ENCODE results near the gene CIROP. TPM values are rescaled to one million over a fixed set of nuclear protein-coding genes. Genes with fewer than 3 reads are reported as not detected.

CIROP gene
- total and polyA plus RNA-seq, 9 donors = not detected

DNA sequence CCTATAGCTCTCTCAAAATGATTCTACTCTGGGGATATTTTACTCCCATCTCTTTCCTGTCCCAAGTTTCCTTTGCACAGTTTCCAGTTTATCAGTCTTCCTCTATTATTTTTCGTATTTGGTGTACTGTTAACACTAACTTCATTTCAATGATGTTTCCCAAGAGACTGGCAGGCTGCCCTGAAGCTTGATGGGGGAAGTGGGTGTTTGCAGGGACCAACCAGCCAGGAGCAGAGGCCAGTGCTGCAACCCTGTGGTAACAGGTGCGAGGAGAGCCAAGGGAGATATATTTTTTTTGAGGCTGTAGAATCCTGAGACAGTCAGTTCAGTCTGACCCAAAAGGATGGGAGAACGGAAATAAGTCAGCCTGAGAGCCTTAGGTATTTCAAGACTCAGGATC, 26.1 kb upstream of the CIROP start:
- Histone ChIP-seq H3K4me1 (ENCODE audit: control insufficient read depth, insufficient read depth, low read length) (no peaks in the 10 kb centered on the region), H3K27me3 (ENCODE audit: control insufficient read depth, insufficient read depth, low read length) (no peaks in the 10 kb centered on the region), H3K9me3 (replicated peaks; ENCODE audit: control insufficient read depth, low read depth, low read length) (no peaks in the 10 kb centered on the region), H3K27ac (ENCODE audit: low read length) (no peak overlapping the region), H3K4me3 (ENCODE audit: low read length) (no peak overlapping the region), H3K36me3 (ENCODE audit: control insufficient read depth, insufficient read depth, low read length) (no peaks in the 10 kb centered on the region)
- DNase-seq = no peak
- 78% methylated on average over 1 of the region's 3 CpGs for WGBS (ENCODE audit: insufficient coverage)

DNA sequence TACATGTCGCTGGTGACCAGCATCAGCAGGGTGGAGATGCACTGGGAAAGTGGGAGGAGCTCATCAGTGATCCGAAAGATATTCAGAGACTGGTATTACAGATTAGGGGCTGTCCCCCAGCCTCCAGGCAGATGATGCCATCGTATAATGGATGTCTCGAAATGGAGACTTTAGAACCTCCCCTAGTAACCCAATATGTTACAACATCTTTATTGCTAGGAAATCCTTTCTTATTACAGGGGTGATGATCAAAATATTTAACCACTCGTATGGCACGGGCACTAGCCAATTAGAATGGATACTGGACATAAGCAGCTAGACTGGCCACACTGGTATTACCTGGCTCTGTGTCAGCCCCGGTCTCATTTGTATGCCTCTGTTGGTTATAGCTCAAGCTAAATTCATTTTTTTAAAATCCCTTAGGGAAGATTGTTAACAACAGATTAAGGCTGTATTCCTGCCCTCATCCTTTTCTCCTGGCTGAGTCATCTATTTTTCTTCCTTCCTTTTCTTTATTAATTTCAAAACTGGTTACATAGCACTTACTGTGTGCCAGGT, 25.0 kb upstream of the CIROP start:
- Histone ChIP-seq H3K36me3 (ENCODE audit: control insufficient read depth, insufficient read depth, low read length) (no peaks in the 10 kb centered on the region), H3K27me3 (ENCODE audit: control insufficient read depth, insufficient read depth, low read length) (no peaks in the 10 kb centered on the region), H3K4me1 (ENCODE audit: control insufficient read depth, insufficient read depth, low read length) (no peaks in the 10 kb centered on the region), H3K27ac (ENCODE audit: low read length) (no peak overlapping the region), H3K9me3 (replicated peaks; ENCODE audit: control insufficient read depth, low read depth, low read length) (no peaks in the 10 kb centered on the region), H3K4me3 (ENCODE audit: low read length) (no peak overlapping the region)
- WGBS (ENCODE audit: insufficient coverage) = 69% methylated on average over 2 of the region's 7 CpGs
- DNase-seq = no peak

DNA sequence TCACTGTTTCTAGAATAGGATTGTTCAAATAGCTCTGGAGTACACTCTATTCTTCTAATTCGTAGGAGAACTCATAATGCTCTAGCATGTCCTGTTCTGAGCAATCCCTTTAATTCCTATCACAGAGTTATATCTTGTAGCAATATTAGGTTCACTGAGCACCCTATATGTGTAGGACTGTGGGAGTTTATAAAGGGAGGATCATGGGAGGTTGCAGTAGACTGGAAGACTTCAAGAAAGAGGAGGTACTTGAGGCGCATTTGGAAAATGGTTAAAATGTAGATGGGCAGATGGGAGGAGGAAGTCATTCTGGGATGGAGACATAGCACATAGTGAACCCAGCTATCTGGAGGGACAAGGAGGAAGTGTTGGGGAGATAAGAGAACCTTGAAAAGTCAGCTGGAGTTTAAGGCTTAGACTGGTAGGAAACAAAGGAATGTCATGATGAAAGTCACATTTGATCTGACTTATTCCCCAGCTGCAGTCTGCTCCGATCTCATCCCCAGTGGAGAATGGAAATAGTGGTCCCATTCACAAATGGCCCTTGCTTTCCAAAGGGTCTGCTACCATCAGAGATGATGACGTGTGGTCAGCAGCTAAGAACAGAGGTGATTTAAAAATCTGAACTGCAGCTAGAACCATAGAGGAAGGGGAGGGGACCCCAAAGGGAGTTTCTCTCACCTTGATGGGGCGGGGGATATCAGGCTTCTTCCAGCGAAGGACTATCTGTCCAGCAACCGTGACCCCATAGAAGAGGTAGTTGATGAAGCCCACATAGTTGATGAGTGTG, 24.4 kb upstream of the CIROP start:
- WGBS (ENCODE audit: insufficient coverage) = 98% methylated on average over 4 of the region's 7 CpGs
- Histone ChIP-seq H3K4me3 (ENCODE audit: low read length) (no peak overlapping the region), H3K9me3 (replicated peaks; ENCODE audit: control insufficient read depth, low read depth, low read length) (no peaks in the 10 kb centered on the region), H3K36me3 (ENCODE audit: control insufficient read depth, insufficient read depth, low read length) (no peaks in the 10 kb centered on the region), H3K4me1 (ENCODE audit: control insufficient read depth, insufficient read depth, low read length) (no peaks in the 10 kb centered on the region), H3K27me3 (ENCODE audit: control insufficient read depth, insufficient read depth, low read length) (no peaks in the 10 kb centered on the region), H3K27ac (ENCODE audit: low read length) (no peak overlapping the region)
- no peak for DNase-seq

- H3K27me3 ChIP-seq (ENCODE audit: control insufficient read depth, insufficient read depth, low read length) = no peaks in the 10 kb centered on the region
- 100% methylated on average over 1 of the region's 3 CpGs for WGBS (ENCODE audit: insufficient coverage)
- no peaks in the 10 kb centered on the region for H3K9me3 ChIP-seq (replicated peaks; ENCODE audit: control insufficient read depth, low read depth, low read length)
- no peak overlapping the region for H3K4me3 ChIP-seq (ENCODE audit: low read length)
- peaks cover 9% of the 10 kb centered on the region for H3K4me1 ChIP-seq (ENCODE audit: control insufficient read depth, insufficient read depth, low read length)
- H3K36me3 ChIP-seq (ENCODE audit: control insufficient read depth, insufficient read depth, low read length) = no peaks in the 10 kb centered on the region
- DNase-seq = no peak
- H3K27ac ChIP-seq (ENCODE audit: low read length) = no peak overlapping the region
These were observed 23.1 kb upstream of the CIROP start for GRCh38 chr14:23127861-23128260.

DNA sequence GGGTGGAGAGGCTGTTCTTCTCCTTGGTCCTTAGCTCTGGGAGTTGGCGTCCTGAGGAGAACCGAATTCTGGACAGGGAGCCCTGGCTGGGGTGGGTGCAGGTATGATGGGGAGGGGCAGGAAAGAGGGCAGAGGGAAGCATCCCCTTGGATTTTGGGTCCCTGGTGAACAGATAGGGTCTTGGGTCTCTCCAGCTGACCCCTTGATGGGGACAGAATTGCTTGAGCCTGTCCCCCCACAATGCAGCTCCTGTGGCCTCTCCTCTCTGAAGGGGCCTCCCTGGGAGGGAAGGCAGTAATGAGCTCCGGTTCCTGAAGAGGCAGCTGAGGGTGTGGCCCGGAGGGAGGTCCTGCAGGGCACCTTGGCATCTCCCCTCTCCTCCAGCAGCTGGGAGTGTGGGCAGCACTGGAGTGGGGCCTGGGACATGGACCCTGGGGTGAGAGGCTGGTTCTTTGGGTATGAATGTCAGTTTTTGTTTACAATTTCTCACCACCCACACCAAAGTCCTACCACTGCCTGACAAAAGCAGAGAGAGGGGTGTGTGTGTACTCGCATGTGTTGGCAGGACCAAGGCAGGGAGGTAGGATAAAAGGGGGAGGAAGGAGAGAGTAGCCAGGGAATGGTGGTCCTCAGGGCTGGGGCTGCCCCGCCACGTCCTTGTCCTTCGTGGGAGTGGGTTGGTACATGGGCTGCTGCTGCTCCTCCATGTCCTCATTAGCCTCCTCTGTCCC, 21.9 kb upstream of the CIROP start:
- H3K4me3 ChIP-seq (ENCODE audit: low read length) = no peak overlapping the region
- no peak for DNase-seq
- peaks cover 9% of the 10 kb centered on the region for H3K4me1 ChIP-seq (ENCODE audit: control insufficient read depth, insufficient read depth, low read length)
- no peaks in the 10 kb centered on the region for H3K9me3 ChIP-seq (replicated peaks; ENCODE audit: control insufficient read depth, low read depth, low read length)
- no peak overlapping the region for H3K27ac ChIP-seq (ENCODE audit: low read length)
- no peaks in the 10 kb centered on the region for H3K27me3 ChIP-seq (ENCODE audit: control insufficient read depth, insufficient read depth, low read length)
- WGBS (ENCODE audit: insufficient coverage) = 64% methylated on average over 3 of the region's 8 CpGs
- H3K36me3 ChIP-seq (ENCODE audit: control insufficient read depth, insufficient read depth, low read length) = no peaks in the 10 kb centered on the region

DNA sequence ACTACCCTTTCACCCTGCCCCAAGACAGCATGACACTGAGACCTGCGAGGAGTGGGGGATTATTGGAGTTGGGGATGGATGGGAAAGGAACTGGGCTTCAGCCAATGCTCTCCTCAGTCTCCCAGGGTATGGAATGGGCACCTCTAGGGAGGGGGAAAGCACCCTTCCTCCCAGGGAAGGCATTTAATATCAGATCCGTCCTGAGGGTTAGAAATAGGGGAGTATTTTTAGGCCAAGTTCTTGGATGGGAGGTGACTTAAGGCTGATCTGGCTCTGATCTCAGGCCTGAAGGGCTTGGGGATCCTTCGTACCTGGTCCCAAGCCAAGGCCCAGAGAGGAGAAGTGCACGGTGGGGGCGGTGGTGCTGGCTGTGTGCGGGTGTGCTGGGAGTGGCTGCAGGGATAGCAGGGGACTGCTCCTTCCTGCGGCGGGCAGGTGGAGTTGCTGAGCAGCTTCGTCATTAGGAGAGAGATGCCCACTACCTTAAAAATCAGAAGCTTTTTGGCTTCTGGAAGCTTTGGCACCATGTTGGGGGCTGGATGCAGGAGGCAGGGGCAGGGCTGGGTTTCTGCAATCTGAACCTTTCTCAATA, 21.2 kb upstream of the CIROP start:
- DNase-seq = no peak
- Histone ChIP-seq H3K36me3 (ENCODE audit: control insufficient read depth, insufficient read depth, low read length) (no peaks in the 10 kb centered on the region), H3K4me1 (ENCODE audit: control insufficient read depth, insufficient read depth, low read length) (peaks cover 9% of the 10 kb centered on the region), H3K27ac (ENCODE audit: low read length) (no peak overlapping the region), H3K27me3 (ENCODE audit: control insufficient read depth, insufficient read depth, low read length) (no peaks in the 10 kb centered on the region), H3K9me3 (replicated peaks; ENCODE audit: control insufficient read depth, low read depth, low read length) (no peaks in the 10 kb centered on the region), H3K4me3 (ENCODE audit: low read length) (no peak overlapping the region)
- WGBS (ENCODE audit: insufficient coverage) = 28% methylated on average over 7 of the region's 9 CpGs

- Histone ChIP-seq H3K4me3 (ENCODE audit: low read length) (no peak overlapping the region), H3K27ac (ENCODE audit: low read length) (no peak overlapping the region), H3K36me3 (ENCODE audit: control insufficient read depth, insufficient read depth, low read length) (no peaks in the 10 kb centered on the region), H3K4me1 (ENCODE audit: control insufficient read depth, insufficient read depth, low read length) (peaks cover 11% of the 10 kb centered on the region), H3K9me3 (replicated peaks; ENCODE audit: control insufficient read depth, low read depth, low read length) (no peaks in the 10 kb centered on the region), H3K27me3 (ENCODE audit: control insufficient read depth, insufficient read depth, low read length) (no peaks in the 10 kb centered on the region)
- no peak for DNase-seq
- WGBS (ENCODE audit: insufficient coverage) = 83% methylated on average over 1 of the region's 3 CpGs
These were observed 20.2 kb upstream of the CIROP start for GRCh38 chr14:23125011-23125410.

- Histone ChIP-seq H3K9me3 (replicated peaks; ENCODE audit: control insufficient read depth, low read depth, low read length) (no peaks in the 10 kb centered on the region), H3K36me3 (ENCODE audit: control insufficient read depth, insufficient read depth, low read length) (no peaks in the 10 kb centered on the region), H3K27me3 (ENCODE audit: control insufficient read depth, insufficient read depth, low read length) (no peaks in the 10 kb centered on the region), H3K4me3 (ENCODE audit: low read length) (no peak overlapping the region), H3K4me1 (ENCODE audit: control insufficient read depth, insufficient read depth, low read length) (peaks cover 13% of the 10 kb centered on the region), H3K27ac (ENCODE audit: low read length) (no peak overlapping the region)
- WGBS (ENCODE audit: insufficient coverage) = 96% methylated on average over 9 of the region's 13 CpGs
- DNase-seq = no peak
These were observed 19.7 kb upstream of the CIROP start for GRCh38 chr14:23124337-23124954.

DNA sequence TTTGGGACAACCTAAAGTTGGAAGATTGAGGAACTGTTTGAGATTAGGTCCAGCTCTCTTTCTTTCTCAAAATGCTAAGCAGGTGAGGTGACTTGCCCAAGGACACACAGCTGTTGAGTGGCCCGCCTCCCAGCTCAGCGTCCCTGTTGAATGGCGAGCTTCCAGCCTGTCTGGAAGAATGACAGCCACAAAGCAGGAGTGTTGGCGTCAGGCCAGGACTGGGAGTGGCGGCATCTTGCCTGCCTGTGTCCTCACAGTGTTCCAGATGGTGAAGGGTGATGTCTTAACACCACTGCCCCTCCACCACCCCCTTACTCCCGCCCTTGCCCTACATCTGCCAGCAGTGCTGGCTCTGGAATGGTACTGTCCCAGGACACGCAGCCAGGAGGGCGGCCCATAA, 18.6 kb upstream of the CIROP start:
- 66% methylated on average over 6 of the region's 8 CpGs for WGBS (ENCODE audit: insufficient coverage)
- Histone ChIP-seq H3K4me1 (ENCODE audit: control insufficient read depth, insufficient read depth, low read length) (peaks cover 13% of the 10 kb centered on the region), H3K9me3 (replicated peaks; ENCODE audit: control insufficient read depth, low read depth, low read length) (no peaks in the 10 kb centered on the region), H3K36me3 (ENCODE audit: control insufficient read depth, insufficient read depth, low read length) (no peaks in the 10 kb centered on the region), H3K27me3 (ENCODE audit: control insufficient read depth, insufficient read depth, low read length) (no peaks in the 10 kb centered on the region), H3K4me3 (ENCODE audit: low read length) (no peak overlapping the region), H3K27ac (ENCODE audit: low read length) (no peak overlapping the region)
- peak; percentile 32 for DNase-seq

GRCh38 chr14:23122086-23122485, 17.3 kb upstream of the CIROP start:
- WGBS (ENCODE audit: insufficient coverage) = 81% methylated on average over 4 of the region's 6 CpGs
- no peak for DNase-seq
- no peaks in the 10 kb centered on the region for H3K36me3 ChIP-seq (ENCODE audit: control insufficient read depth, insufficient read depth, low read length)
- H3K9me3 ChIP-seq (replicated peaks; ENCODE audit: control insufficient read depth, low read depth, low read length) = no peaks in the 10 kb centered on the region
- H3K4me1 ChIP-seq (ENCODE audit: control insufficient read depth, insufficient read depth, low read length) = peaks cover 13% of the 10 kb centered on the region
- H3K27me3 ChIP-seq (ENCODE audit: control insufficient read depth, insufficient read depth, low read length) = no peaks in the 10 kb centered on the region
- no peak overlapping the region for H3K4me3 ChIP-seq (ENCODE audit: low read length)
- H3K27ac ChIP-seq (ENCODE audit: low read length) = no peak overlapping the region
